GM19463 (cell line): ENCODE results near the gene ITM2C.

ENCODE experiments used
- ATAC-seq: cut with Tn5 transposase; IDR thresholded peaks from one replicate; pipeline ENCODE4 v1.9.1; 2021; ENCODE audit warnings: mild to moderate bottlenecking, moderate library complexity; ENCODE audit not compliant: unreplicated experiment

ITM2C gene

GRCh38 chr2:230889911-230890601, 25.3 kb downstream of the ITM2C start:
- ATAC-seq, result no peak

- ATAC-seq, result no peak
Observed at GRCh38 chr2:230890646-230891045, 25.9 kb downstream of the ITM2C start.

- no peak for ATAC-seq
Observed at GRCh38 chr2:230891064-230891463, 26.3 kb downstream of the ITM2C start.

DNA sequence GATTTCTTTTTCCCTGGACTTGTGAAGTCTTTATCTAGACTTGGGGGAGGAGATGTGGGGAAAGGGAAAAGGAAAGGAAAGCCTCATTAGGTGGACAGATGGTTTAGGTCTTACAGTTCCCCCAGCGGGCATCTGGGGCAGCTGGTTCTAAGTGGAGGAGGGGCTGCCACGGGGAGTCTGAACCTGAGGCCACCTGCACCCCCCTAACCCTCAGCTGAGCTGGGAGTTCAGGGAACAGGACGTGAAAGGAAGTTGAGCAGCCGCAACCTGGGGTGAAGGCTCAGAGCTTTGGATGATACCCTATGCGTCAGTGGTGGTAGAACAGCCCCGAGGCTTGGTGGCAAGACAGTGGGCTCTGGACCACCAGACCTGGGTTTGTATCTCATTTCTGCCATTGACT, 26.8 kb downstream of the ITM2C start:
- no peak for ATAC-seq

DNA sequence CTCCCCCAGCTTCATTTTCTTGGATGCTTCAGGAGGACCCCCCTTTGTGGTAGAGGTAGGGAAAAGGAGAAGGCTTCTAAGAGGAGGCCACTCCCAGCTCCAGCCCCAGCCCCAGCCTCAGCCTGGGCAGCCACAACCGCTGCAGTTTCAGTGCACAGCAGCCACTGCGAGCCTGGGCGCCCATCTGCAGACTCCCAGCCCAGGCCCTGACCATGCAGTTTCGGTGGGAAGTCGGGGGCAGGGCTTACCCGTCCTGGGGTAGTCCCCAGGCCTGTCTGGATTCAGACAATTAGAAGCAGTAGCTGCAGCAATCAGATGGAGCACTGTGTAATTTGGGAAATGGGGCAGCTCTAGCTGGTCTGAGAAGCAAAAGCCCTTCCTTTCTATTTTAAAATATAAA, 28.6 kb downstream of the ITM2C start:
- ATAC-seq, result peak; percentile 77

DNA sequence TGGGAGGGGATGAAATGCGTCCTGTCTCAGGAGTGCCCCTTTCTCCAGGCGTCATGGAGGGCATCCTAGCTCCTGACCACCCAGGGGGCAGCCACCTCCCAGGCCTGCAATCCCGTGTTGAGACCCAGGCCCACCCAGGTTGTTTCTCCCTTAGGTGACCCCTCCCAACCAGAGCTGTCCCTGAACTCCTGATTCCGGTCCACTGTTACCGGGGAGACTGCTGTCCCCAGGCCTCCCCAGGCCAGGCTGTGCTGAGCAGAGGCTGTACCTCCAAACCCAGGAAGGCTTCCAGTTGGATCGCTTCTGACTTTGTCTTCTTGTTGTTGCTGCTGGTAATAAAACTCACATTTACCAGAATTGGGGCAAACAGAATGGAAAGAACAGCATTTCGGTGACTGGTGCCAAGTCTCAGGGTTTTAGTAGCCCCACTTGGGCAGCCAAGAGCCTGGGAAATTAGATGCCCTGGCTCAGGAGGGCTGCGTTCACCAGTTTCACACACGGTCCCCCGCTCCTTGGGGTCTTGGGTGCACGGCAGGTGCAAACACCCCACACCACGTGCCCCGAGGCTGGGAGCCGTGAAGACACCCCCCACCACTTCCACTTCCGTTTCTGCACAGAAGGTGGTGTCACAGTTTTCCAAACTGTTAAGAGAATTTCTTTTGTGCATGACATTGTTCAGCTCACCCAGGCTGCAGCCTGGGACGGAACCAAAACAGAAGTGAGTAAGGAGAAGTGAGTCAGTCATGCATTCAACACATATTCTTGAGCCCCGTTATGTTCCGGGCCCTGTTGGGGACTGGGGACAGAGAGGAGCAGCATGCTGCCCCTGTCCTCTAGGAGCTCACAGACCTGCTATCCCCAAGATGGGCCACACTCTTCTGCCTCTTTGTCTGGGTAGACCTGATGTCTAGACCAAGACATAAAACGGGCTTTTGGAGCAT, 29.4 kb downstream of the ITM2C start:
- ATAC-seq, result peak; percentile 38

DNA sequence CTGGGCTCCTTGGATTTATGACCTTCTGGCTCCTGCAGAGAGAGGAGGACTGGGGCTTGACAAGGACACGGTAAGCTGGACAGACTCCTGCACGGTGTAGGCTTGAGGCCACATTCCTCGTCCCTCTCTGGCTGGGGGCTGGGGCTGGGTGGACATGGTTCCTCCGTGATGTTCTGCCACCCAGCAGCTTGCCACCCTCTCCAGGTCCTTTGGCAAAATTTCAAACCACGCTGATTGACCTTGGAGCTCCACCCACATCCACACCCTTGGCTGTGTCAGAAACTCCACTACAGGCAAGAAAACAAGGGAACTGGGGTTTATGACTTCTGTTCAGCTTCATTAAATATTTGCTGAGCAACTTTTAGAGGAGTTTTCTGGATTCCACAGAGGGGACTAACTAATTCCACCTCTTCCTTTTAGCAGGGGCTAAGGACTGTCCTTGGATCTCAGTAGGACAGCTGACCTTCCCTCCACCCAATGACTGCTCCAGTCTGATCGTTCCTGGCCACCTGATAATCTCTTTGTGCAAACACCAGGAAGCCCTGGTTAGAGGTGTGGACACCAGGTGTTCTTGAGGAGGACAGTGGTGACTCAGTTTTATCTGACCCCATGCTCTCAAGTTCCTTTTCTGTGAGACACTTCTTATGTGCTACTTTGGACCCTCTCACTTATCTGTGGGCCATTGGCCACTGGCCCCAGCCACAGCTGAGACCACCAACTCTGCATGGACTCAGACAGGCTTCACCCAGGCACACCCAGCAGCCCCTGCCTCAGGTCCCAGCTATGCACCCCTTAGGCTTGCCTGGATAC, 31.0 kb downstream of the ITM2C start:
- ATAC-seq, result no peak

GRCh38 chr2:230896346-230897115, 31.8 kb downstream of the ITM2C start:
- ATAC-seq, result no peak

- no peak for ATAC-seq
Observed at GRCh38 chr2:230898016-230898712, 33.4 kb downstream of the ITM2C start.

GRCh38 chr2:230898713-230899091, 34.0 kb downstream of the ITM2C start:
- no peak for ATAC-seq

DNA sequence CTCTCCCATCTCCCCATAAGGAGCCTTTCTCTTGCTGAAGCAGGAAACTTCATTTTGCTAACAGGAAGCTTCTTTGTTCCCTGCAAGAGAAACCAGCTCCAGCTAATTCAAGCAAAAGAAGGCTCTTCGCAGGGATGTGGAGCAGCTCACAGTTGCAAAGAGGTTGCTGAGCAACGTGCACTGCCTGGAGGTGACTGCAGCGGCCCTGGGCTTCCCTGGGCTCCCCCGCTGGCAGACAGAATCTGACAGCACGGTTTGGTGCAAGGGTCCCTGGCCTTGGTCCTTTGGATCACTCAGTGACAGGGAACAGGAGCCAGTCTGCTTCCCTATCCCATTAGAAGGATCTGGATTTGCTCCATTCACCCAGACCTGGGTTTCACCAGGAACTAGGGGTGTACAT, 34.5 kb downstream of the ITM2C start:
- ATAC-seq, result no peak

DNA sequence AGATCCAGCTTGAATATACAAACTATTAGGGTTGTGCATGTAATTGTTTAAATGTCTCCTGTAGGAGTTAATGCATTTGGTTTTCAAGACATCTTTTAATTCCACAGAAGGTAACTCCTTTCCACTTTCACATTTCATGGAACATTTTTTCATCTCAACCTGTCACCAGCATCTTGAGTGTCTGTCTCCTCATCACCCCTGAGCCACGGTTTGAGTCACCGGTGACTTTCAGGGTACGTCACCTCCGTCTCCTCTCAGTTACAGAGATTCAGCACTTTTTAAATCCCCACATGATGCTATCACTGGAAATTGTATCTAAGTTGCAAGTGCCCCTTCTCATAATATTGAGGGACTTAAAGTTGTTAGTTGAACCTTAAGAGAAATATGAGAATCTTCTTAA, 35.0 kb downstream of the ITM2C start:
- no peak for ATAC-seq

DNA sequence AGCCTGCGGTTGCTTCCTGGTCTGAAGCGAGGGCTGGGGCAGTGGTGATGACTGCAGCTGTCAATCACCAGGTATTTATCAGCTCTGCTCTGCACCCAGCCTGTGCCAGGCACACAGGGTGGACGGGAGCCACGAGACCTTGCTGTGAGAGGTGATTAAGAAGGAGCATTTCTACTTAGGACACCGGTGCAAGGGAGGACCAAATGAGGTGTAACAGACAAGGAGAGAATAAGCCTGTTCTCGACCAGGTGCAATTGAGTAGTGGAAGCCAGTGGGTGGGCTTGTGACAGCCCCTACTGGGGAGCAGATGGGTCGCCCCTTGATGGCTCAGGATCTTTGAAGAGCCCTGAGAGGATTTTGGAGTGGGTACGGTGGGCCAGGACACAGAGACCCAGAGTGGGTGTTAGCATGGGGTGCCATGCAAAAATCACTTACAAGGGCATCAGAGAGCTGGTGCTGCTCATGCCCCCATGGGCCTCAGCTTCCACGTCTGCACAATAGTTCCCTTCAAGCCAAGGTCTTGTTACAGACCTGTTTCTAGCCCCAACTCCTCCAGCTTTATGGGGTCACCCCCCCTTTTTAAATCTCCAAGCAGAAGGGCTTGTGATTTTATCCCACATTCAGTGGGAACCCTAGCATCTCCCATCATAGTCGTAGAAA, 35.7 kb downstream of the ITM2C start:
- ATAC-seq, result no peak

DNA sequence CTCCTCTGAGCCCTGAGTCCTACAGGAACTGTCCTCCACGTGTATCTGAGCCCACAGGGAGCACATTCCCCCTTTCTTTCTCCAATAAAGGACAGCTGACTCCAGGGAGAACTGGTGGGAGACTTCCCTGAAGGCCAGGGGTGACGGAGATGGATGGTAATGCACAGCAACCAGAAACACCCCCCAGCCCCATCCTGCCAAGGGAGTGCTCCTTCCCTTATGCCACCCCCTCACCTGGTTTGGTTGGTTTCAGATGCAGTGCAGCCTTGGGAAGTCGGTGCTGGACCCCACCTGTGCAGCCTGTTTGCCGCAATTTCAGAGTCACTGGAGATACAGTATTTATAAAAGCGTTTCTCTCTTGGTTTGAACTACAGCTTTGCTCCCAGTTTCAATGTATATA, 36.3 kb downstream of the ITM2C start:
- no peak for ATAC-seq

GRCh38 chr2:230902180-230902899, 37.6 kb downstream of the ITM2C start:
- peak; percentile 70 for ATAC-seq

DNA sequence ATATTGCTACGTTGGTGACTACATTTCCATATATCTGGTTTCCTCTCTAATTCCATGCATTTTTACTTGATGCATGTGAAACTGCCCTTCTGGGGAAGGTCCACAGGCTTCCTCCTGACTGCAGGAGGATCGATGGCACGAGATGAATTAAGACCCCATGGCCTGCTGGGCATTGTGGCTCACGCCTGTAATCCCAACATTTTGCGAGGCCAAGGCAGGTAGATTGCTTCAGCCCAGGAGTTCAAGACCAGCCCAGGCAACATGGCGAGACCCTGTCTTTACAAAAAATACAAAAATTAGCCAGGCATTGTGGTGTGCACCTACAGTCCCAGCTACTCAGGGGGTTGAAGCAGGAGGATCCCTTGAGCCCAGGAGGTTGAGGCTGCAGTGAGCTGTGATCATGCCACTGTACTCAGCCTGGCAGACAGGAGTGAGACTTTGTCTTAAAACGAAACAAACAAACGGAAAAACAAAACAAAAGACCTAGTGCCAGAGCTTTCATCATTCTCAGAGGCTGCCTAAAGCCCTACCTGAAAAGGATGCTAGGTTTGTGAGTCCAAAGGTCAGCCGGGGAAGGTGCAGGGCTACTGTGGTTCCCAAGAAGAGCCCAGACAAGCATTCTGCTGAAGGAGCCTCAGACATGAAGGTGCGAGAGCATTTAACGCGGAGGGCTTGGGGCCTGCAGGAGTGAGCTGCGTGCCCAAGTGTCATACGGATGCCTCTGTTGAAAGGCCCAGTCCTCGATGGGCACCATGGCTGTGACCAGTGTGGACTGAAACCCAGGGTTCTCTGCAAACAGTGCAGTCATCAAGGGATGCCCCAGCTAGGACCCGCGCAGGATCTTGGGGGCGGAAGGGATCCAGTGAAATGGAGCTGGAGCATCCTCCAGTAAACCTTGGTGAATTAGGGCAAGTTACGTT, 38.7 kb downstream of the ITM2C start:
- no peak for ATAC-seq

GRCh38 chr2:230904856-230905447, 40.2 kb downstream of the ITM2C start:
- no peak for ATAC-seq
